HG02678 (cell line): Measurements from ENCODE around the gene SMAD4.
A peak's percentile ranks its signal among the peaks of the same experiment; 100 is the strongest.
"Not testable (repeated sequence)": the region's sequence is repeated elsewhere in the genome, so short reads cannot be mapped to it uniquely, and the experiment has no call there.

Experiments used
- ATAC-seq: cut with Tn5 transposase; IDR thresholded peaks from one replicate; pipeline ENCODE4 v1.9.1; 2021; ENCODE audit warnings: mild to moderate bottlenecking, moderate library complexity; ENCODE audit not compliant: unreplicated experiment

SMAD4 gene

DNA sequence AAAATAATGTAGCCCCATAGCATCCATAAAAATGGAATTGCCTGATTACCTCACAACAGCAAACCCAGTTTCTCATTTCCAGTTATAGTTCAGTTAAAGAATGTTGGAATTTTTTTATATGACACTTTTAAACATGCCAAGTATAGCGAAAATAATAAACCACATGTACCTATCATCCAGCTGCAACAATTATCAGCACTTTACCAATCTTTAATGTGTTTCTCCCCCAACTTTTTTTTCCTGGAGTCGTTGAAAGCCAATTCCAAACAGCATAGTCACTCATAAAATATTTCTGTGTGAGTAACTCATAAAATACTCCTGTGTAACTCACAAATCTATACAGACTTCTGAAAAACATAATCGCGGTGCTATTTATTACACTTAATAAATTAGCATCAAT, 38.1 kb downstream of the SMAD4 start:
- ATAC-seq, result no peak

DNA sequence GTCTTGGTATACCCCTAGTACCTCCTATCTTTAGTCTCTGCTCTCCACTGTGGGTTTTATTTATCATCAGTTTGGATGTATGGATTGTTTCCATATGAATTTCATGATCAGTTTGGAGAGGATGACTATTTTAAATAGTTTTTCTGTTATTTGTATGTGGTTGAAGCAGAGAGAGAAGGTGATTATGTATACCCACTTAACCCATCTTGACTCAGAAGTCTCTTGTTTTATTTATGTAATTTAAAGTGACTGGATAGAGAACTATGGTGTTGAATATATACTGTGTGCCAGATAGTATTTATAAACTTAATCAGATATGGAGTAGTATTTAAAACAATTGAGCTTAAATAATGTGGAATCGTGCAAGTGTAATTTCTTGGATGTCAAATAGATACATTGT, 39.9 kb downstream of the SMAD4 start:
- no peak for ATAC-seq

DNA sequence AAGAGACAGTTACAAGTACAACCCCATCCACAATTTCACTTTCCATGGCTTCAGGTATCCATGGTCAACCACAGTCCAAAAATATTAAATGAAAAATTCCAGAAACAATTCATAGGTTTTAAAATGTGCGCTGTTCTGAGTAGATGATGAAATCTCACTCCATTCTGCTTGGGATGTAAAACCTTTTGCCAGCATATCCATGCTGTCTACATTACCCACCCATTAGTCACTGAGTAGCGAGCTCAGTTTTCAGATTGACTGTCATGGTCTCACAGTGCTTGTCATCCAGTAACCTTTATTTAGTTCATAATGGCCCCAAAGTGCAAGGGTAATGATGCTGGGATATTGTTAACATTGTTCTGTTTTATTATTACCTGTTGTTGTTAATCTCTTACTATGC, 40.5 kb downstream of the SMAD4 start:
- ATAC-seq, result no peak

DNA sequence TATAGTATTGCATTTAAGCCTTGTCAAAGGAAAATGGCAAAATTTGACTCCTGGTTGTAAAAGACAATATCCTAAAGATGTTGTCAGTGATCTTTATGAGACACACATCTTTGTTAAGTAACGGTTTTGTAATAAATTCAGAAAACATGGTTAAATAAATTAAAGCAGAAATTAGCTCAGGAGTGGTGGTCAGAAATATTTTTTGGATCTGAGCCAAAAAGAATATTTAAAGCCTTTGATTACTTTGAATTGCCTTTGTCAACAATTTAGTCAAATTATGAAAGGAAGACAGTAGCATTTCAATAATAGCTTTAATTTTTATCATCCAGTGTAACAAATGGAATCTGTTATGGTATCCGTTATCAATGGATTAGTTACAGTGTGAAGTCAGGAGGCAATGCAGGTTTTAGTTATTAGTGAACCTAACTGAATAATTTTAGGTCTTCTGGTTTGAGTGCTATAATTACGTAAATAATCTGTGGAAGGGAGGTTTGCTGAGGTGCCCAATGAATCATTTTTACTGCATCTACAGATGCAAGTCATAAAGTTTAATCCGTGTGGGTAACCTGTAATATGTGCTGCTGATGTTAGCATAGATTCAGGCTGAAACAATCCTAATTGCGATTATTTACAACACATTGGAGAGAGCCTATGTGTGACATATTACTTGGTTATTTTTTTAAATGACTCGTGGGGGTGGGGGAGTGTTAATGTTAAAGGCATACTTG, 42.7 kb downstream of the SMAD4 start:
- ATAC-seq, result no peak

GRCh38 chr18:51074605-51075004, 44.6 kb downstream of the SMAD4 start:
- ATAC-seq, result peak; percentile 75

DNA sequence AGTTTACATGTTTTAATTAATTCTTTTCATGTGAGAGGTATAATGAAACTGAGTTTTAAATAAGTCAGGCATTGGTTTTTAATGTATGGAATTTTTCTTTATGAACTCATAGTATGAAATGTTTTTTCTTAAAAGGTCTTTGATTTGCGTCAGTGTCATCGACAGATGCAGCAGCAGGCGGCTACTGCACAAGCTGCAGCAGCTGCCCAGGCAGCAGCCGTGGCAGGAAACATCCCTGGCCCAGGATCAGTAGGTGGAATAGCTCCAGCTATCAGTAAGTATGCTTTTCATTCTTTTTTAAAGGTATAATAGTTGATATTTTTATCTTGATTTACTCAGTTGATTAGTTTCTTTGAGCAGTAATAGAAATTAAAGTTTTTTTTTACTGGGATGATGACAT, 46.5 kb downstream of the SMAD4 start:
- ATAC-seq, result no peak

DNA sequence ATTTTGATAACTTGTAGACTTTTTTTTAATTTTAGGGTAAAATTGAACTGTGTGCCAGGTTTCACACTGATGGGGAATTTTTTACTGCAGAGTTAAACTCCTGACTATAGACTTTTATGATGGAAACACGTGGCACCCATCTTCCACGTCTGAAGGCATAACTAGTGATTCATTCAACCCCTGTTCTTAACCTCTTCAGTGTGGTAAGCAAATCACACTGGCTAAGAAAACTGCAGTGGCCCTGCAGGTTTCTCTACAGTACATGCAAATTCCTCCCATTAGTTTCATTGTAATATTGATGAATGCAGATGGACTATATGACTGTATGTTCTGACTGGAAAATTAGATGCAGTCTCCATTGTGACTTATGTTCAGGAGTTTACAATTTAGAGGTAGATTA, 47.2 kb downstream of the SMAD4 start:
- peak; percentile 73 for ATAC-seq

DNA sequence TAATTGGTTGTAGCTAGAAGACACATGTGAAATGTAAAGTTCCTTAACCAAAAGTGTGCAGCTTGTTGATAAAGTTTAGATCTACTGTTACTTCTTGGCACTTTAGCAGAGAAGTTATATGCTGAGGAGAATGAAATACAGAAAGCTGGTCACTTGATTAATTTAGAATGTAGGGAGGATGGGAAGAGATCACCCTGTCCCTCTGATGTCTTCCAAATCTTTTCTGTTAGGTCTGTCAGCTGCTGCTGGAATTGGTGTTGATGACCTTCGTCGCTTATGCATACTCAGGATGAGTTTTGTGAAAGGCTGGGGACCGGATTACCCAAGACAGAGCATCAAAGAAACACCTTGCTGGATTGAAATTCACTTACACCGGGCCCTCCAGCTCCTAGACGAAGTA, 48.0 kb downstream of the SMAD4 start:
- ATAC-seq, result no peak

DNA sequence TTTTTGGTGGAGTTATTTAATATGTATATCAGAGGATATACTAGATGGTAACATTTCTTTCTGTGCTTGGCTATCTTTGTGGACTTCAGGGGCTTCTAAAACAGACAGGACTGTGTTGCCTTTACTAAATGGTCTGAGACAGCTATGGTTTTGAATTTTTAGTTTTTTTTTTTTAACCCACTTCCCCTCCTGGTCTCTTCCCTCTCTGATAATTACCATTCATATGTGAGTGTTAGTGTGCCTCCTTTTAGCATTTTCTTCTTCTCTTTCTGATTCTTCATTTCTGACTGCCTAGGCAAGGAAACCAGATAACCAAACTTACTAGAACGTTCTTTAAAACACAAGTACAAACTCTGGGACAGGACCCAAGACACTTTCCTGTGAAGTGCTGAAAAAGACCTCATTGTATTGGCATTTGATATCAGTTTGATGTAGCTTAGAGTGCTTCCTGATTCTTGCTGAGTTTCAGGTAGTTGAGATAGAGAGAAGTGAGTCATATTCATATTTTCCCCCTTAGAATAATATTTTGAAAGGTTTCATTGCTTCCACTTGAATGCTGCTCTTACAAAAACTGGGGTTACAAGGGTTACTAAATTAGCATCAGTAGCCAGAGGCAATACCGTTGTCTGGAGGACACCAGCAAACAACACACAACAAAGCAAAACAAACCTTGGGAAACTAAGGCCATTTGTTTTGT, 52.7 kb downstream of the SMAD4 start:
- ATAC-seq, result peak; percentile 67

DNA sequence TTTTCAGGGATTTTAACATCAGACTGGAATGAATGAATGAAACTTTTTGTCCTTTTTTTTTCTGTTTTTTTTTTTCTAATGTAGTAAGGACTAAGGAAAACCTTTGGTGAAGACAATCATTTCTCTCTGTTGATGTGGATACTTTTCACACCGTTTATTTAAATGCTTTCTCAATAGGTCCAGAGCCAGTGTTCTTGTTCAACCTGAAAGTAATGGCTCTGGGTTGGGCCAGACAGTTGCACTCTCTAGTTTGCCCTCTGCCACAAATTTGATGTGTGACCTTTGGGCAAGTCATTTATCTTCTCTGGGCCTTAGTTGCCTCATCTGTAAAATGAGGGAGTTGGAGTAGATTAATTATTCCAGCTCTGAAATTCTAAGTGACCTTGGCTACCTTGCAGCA, 53.4 kb downstream of the SMAD4 start:
- no peak for ATAC-seq

GRCh38 chr18:51088410-51088809, 58.4 kb downstream of the SMAD4 start:
- ATAC-seq, result no peak

DNA sequence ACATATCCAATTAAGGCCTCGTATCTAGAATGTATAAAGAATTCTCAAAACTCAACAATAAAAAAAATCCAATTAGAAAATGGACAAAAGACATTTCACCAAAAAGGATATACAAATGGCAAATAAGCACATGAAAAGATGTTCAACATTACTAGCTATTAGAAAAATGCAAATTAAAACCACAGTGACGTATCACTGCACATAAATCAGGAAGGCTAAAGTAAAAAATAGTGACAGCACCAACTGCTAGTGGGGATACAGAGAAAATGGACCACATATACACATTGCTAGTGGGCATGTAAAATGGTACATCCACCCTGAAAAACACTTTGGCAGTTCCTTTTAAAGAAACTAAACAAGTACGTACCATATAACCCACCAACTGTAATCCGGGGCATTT, 59.7 kb downstream of the SMAD4 start:
- ATAC-seq, result no peak

- no peak for ATAC-seq
Measured at GRCh38 chr18:51091270-51091669, 61.3 kb downstream of the SMAD4 start.

GRCh38 chr18:51092117-51092516, 62.1 kb downstream of the SMAD4 start:
- no peak for ATAC-seq

GRCh38 chr18:51092967-51093366, 63.0 kb downstream of the SMAD4 start:
- ATAC-seq, result not testable (repeated sequence)

GRCh38 chr18:51097021-51097822, 67.2 kb downstream of the SMAD4 start:
- no peak for ATAC-seq

DNA sequence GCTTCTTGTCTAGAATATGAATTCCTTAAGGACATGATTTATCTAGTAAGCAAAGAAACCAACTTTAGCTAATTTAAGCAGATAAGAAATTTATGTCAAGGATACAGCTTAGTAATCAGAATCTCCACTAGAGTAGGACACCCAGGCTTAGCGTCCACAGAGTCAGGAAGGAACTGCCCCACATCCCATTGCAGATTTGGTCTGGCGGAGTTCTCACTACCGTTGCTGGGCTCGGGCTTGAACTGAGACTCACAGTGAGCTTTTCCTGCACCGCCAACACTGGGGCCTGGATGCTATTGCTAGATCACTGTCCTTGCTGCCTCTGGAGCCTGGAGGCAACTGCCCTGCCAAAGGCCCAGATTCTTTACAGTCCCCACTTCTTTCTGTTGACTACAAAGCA, 68.1 kb downstream of the SMAD4 start:
- ATAC-seq, result no peak

- ATAC-seq, result no peak
Measured at GRCh38 chr18:51098513-51098912, 68.5 kb downstream of the SMAD4 start.

- ATAC-seq, result no peak
Measured at GRCh38 chr18:51100385-51101120, 70.5 kb downstream of the SMAD4 start.

DNA sequence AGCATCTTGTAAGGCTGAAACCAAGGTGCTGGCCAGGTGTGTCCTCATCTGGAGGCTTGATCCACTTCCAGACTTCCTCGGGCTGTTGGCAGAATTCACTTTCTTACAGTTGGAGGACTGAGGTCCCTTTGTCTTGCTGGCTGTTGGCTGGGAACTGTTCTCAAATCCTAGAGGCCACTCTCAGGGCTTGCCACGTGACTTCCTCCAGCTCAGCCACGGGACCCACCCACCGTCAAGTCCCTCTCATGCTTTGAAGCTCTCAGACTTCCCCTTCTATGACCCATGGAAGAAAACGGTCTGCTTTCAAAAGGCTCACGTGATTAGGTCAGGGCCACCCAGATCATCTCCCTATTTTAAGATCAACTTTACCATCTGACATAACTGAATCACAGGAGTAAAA, 77.1 kb downstream of the SMAD4 start:
- ATAC-seq, result peak; percentile 37
